HEK293 (cell line): Measurements from ENCODE around the gene NAP1L1.

Experiments used
- CTCF ChIP-seq: fragments of 450-650 bp; formaldehyde crosslinking; IDR thresholded peaks from 2 replicates; pipeline ENCODE4 v1.5.1; 2016; ENCODE audit warnings: missing biosample characterization, missing genetic modification characterization
- GFI1B ChIP-seq: fragments of 450-650 bp; formaldehyde crosslinking; IDR thresholded peaks from 2 replicates; pipeline ENCODE4 v1.5.1; 2016; ENCODE audit warnings: missing biosample characterization, missing genetic modification characterization
- ZBTB21 ChIP-seq: fragments of 450-650 bp; formaldehyde crosslinking; IDR thresholded peaks from 2 replicates; pipeline ENCODE4 v1.5.1; 2017; ENCODE audit warnings: missing biosample characterization, missing genetic modification characterization
- ZBTB49 ChIP-seq: fragments of 450-650 bp; formaldehyde crosslinking; IDR thresholded peaks from 2 replicates; pipeline ENCODE4 v1.5.1; 2016; ENCODE audit warnings: missing biosample characterization, missing genetic modification characterization, low read depth
- ZBTB8A ChIP-seq: fragments of 450-650 bp; formaldehyde crosslinking; IDR thresholded peaks from 2 replicates; pipeline ENCODE4 v1.5.1; 2016; ENCODE audit warnings: missing biosample characterization, missing genetic modification characterization
- ZEB2 ChIP-seq: fragments of 450-650 bp; formaldehyde crosslinking; IDR thresholded peaks from 2 replicates; pipeline ENCODE4 v1.5.1; 2016; ENCODE audit warnings: missing biosample characterization, missing genetic modification characterization
- ZNF18 ChIP-seq: fragments of 450-650 bp; formaldehyde crosslinking; IDR thresholded peaks from 2 replicates; pipeline ENCODE4 v1.5.1; 2016; ENCODE audit warnings: missing biosample characterization, missing genetic modification characterization
- ZNF596 ChIP-seq: fragments of 450-650 bp; IDR thresholded peaks from 2 replicates; pipeline ENCODE4 v1.5.0; 2018; ENCODE audit warnings: missing biosample characterization, mild to moderate bottlenecking, missing genetic modification characterization, moderate library complexity

GRCh38 chr12:76006028-76006925, 78.2 kb downstream of the NAP1L1 start:
- no peak for TF ChIP-seq ZBTB8A (tag by site-specific recombination)
- TF ChIP-seq CTCF = no peak
- no peak for TF ChIP-seq ZNF18 (tag by site-specific recombination)
- TF ChIP-seq GFI1B = no peak
- no peak for TF ChIP-seq ZBTB21 (tag by site-specific recombination)
- TF ChIP-seq ZEB2 (tag by site-specific recombination) = no peak
- TF ChIP-seq ZBTB49 (tag by site-specific recombination) = no peak
- no peak for TF ChIP-seq ZNF596
